ENCODE measurements around the gene SLFN14.

- no peak for TF ChIP-seq CTCF (IDR thresholded peaks at IDR 0.05)
- TF ChIP-seq POLR2A (IDR thresholded peaks at IDR 0.05) = no peak
These were observed 19.8 kb downstream of the SLFN14 start for GRCh38 chr17:35540589-35541404.
